ENCODE results near the gene RIBC2.

The RIBC2 gene

DNA sequence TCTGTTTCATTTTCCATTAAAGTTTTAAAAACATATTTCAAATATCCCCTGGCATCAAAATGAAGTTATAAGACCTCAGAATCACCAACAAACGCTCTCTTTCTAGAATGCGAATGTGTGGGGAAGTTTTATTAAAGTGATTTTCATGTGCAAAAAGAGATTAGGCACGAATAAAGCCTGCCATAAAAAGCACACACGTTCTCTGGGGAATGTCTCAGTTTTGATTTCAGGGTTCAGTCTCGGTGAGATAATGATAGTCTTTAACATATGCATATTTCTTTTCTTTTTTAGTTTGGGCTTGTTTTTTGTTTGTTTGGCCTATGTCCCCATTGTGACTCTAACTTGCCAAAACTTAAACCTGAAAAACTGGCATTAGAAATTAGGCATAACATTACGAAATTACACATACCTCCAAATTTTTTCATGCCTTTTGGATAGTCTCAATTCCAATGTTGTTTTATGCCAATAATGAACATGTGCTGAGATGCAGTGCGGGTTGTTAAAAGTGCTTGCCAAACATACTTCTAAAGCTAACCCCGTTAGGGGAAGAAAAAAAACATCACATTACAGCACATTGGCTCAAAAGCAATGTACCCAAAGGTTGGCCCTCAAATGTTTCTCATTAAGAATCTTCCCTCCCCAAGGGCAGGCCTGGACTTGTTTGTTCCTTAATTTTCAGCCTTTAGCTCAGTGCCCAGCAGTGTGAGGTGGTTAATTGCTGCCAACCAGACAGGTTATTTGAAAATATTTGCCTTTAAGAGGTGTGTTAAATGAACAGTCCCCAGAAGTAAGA lies 56.0 kb downstream of the RIBC2 start:
- Histone ChIP-seq H3K4me1 (ENCODE audit: insufficient read depth, low read length, poor library complexity, severe bottlenecking) (no peaks in the 10 kb centered on the region), H3K79me2 (ENCODE audit: insufficient read depth, low read length) (no peaks in the 10 kb centered on the region), H3K4me3 (ENCODE audit: low read length, poor library complexity, severe bottlenecking) (no peak overlapping the region), H3F3A (ENCODE audit: low read depth) (no peaks in the 10 kb centered on the region), H3K9me3 (ENCODE audit: insufficient read depth, low read depth, low read length) (no peaks in the 10 kb centered on the region), H3K9me2 (replicated peaks; ENCODE audit: low read depth, low read length) (no peaks in the 10 kb centered on the region), H4K20me1 (ENCODE audit: insufficient read depth, low read length, poor library complexity, severe bottlenecking) (no peaks in the 10 kb centered on the region), H3K4me2 (ENCODE audit: low read depth, low read length, poor library complexity, severe bottlenecking) (no peak overlapping the region), H3K36me3 (ENCODE audit: insufficient read depth, low read length) (no peaks in the 10 kb centered on the region), H3K9ac (ENCODE audit: low read depth, low read length, poor library complexity, severe bottlenecking) (no peak overlapping the region), H3K27me3 (ENCODE audit: insufficient read depth, low read length, poor library complexity, severe bottlenecking) (no peaks in the 10 kb centered on the region), H2AFZ (ENCODE audit: low read length) (no peak overlapping the region)
- TF ChIP-seq, protein P1, sequence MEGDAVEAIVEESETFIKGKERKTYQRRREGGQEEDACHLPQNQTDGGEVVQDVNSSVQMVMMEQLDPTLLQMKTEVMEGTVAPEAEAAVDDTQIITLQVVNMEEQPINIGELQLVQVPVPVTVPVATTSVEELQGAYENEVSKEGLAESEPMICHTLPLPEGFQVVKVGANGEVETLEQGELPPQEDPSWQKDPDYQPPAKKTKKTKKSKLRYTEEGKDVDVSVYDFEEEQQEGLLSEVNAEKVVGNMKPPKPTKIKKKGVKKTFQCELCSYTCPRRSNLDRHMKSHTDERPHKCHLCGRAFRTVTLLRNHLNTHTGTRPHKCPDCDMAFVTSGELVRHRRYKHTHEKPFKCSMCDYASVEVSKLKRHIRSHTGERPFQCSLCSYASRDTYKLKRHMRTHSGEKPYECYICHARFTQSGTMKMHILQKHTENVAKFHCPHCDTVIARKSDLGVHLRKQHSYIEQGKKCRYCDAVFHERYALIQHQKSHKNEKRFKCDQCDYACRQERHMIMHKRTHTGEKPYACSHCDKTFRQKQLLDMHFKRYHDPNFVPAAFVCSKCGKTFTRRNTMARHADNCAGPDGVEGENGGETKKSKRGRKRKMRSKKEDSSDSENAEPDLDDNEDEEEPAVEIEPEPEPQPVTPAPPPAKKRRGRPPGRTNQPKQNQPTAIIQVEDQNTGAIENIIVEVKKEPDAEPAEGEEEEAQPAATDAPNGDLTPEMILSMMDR (conservative IDR thresholded peaks at IDR 0.05; ENCODE audit: low read length) = no peak
- TF ChIP-seq EZH2phosphoT487 (IDR thresholded peaks at IDR 0.05; ENCODE audit: borderline replicate concordance) = no peak

DNA sequence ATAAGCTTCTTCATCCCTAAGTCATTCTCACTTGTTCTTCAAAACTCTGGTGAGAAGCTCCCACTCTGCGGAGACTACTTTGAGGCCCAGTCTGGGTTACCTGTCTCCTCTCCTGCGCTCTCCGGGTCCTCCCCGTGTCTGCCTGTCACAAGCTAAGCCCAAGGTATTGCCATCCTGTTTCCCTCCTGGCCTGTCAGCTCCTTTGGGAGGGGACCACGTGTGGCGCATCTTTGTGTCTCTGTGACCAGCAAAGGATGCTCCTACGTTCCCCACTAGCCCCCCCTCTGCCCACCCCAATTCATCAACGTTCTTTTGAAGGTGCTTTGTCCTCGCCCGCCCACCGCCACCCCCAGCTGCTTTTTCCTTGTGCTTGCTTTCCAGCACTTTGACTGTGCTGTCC lies 57.4 kb downstream of the RIBC2 start:
- Histone ChIP-seq H3K36me3 (ENCODE audit: insufficient read depth, low read length) (no peaks in the 10 kb centered on the region), H3K4me2 (ENCODE audit: low read depth, low read length, poor library complexity, severe bottlenecking) (no peak overlapping the region), H3K9me3 (ENCODE audit: insufficient read depth, low read depth, low read length) (no peaks in the 10 kb centered on the region), H3K27me3 (ENCODE audit: insufficient read depth, low read length, poor library complexity, severe bottlenecking) (no peaks in the 10 kb centered on the region), H3K9me2 (replicated peaks; ENCODE audit: low read depth, low read length) (no peaks in the 10 kb centered on the region), H3K79me2 (ENCODE audit: insufficient read depth, low read length) (no peaks in the 10 kb centered on the region), H3K9ac (ENCODE audit: low read depth, low read length, poor library complexity, severe bottlenecking) (no peak overlapping the region), H2AFZ (ENCODE audit: low read length) (no peak overlapping the region), H4K20me1 (ENCODE audit: insufficient read depth, low read length, poor library complexity, severe bottlenecking) (no peaks in the 10 kb centered on the region), H3K4me3 (ENCODE audit: low read length, poor library complexity, severe bottlenecking) (no peak overlapping the region), H3F3A (ENCODE audit: low read depth) (no peaks in the 10 kb centered on the region), H3K4me1 (ENCODE audit: insufficient read depth, low read length, poor library complexity, severe bottlenecking) (no peaks in the 10 kb centered on the region)
- TF ChIP-seq EZH2phosphoT487 (IDR thresholded peaks at IDR 0.05; ENCODE audit: borderline replicate concordance) = no peak
- TF ChIP-seq, protein P1 (conservative IDR thresholded peaks at IDR 0.05; ENCODE audit: low read length) = no peak

- Histone ChIP-seq H3K79me2 (ENCODE audit: insufficient read depth, low read length) (no peaks in the 10 kb centered on the region), H2AFZ (ENCODE audit: low read length) (no peak overlapping the region), H3K9me2 (replicated peaks; ENCODE audit: low read depth, low read length) (no peaks in the 10 kb centered on the region), H3K9ac (ENCODE audit: low read depth, low read length, poor library complexity, severe bottlenecking) (no peak overlapping the region), H3K4me2 (ENCODE audit: low read depth, low read length, poor library complexity, severe bottlenecking) (no peak overlapping the region), H4K20me1 (ENCODE audit: insufficient read depth, low read length, poor library complexity, severe bottlenecking) (no peaks in the 10 kb centered on the region), H3K36me3 (ENCODE audit: insufficient read depth, low read length) (no peaks in the 10 kb centered on the region), H3K4me3 (ENCODE audit: low read length, poor library complexity, severe bottlenecking) (no peak overlapping the region), H3K9me3 (ENCODE audit: insufficient read depth, low read depth, low read length) (no peaks in the 10 kb centered on the region), H3K4me1 (ENCODE audit: insufficient read depth, low read length, poor library complexity, severe bottlenecking) (no peaks in the 10 kb centered on the region), H3K27me3 (ENCODE audit: insufficient read depth, low read length, poor library complexity, severe bottlenecking) (no peaks in the 10 kb centered on the region), H3F3A (ENCODE audit: low read depth) (no peaks in the 10 kb centered on the region)
- TF ChIP-seq, protein P1 (conservative IDR thresholded peaks at IDR 0.05; ENCODE audit: low read length) = no peak
- no peak for TF ChIP-seq EZH2phosphoT487 (IDR thresholded peaks at IDR 0.05; ENCODE audit: borderline replicate concordance)
These were observed 58.9 kb downstream of the RIBC2 start for GRCh38 chr22:45472426-45472825.

Measured in Loucy (cell line).